Inferior parietal cortex (tissue), 1 donor: ENCODE measurements around the gene CHST2.

Experiments
- DNase-seq: peaks from one replicate; pipeline ENCODE4 v3.0.0-alpha.2; 2016; ENCODE audit errors: extremely low spot score

CHST2 gene

DNA sequence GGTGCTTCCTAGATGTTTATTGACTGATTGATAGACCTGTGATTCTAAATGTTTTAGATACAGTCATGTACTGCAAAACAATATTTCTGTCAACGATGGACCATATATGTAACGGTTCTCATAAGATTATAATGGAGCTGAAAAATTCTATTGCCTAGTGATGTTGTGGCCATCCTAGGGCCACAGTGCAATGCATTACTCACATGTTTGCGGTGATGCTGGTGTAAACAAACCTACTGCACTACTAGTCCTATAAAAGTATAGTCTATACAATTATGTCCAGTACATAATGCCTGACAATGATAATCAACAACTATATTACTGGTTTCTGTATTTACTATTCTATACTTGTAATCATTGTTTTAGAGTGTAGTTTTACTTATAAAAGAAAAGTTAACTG, 46.8 kb downstream of the CHST2 start:
- no peak for DNase-seq

DNA sequence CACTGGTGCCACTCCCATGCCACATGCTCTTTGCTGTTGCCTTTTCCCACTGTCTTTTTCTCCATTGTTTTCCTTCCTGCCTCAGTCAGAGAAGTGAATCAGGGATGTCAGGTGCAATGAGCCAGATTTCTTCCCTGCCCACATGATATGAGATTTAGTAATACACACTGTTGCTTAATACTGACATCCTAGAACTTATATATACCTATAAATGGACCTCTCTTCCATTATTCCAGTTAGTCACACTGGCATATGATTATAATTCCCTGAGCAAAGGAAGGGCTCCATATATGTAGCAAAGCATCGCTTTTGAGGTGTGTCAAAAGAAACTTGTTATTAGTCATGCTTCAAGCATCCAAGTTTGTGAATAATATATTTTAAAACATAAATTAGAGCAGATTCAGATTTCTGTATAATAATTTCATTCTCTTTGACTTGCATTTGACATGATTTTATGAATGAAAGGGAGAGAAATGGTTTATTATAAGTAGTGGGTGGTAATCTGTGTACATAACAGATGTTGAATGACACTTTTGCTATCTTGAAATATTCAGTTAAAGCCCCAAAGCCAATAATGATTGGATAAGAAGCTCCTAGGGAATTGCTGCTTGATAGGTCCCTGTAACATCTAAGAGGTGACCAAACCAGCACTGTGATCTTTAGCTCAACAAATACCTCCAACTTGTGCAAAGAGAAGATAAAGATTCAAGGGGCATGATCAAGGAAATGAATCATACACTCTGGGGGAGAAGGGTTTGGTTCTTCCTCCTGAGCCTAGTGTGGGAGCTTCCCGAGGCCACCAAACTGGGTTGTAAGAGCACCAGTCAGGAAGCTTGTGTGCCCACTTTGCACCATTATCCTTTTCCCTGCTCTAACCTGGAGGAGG, 48.6 kb downstream of the CHST2 start:
- no peak for DNase-seq

DNA sequence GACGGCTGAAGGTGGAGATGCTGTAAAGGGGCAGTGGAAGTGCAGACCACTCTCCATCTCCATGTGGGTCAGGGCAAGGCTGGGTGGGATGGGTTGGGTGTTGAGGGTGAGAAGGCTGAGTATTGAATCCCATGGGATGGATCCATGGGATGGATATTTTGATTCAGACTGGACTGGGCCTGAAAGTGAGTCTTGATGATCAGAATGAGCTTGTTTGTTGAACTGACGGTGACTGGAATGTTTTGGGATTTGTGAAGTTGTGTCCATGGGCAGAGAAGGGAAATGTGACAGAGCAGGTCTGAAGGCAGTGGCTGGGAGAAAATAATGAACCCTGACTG, 49.3 kb downstream of the CHST2 start:
- DNase-seq: no peak

DNA sequence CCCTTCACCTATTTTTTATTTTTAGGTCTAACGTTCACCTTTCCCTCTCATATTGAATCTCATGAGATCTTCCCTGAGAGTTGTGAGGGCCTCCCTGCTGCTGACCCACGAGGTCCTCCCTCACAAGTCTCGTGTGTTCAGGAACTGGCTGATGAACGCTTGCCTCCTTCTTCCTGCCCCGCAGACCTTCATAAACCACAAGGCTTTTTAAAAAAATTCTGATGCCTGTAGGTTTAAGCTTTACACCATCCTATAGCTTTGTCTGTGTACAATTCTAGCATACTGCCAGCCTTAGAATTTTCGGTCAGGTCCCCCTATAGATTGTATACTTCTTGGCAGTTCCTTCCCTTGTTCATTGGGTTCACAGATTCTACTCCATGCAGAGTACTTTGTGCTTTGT, 50.5 kb downstream of the CHST2 start:
- DNase-seq: no peak

DNA sequence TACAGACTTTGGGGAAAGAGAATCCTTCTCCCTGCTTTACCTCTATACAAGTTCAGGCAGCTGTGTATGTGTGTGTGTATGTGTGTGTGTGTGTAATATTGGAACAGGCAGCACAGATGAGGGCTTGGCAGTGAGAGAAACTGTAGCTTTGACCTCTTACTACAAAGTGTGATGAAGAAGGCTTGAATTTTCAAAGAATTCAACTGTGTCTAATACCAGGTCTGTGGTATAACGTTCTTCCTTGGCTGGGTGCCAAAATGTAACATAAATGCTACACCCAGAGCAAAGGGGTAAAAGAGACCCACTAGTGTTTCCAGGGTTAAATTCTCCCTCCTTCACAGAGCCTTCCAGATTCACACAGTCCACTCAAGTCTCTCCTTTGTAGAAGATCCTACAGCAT, 51.1 kb downstream of the CHST2 start:
- DNase-seq: no peak

DNA sequence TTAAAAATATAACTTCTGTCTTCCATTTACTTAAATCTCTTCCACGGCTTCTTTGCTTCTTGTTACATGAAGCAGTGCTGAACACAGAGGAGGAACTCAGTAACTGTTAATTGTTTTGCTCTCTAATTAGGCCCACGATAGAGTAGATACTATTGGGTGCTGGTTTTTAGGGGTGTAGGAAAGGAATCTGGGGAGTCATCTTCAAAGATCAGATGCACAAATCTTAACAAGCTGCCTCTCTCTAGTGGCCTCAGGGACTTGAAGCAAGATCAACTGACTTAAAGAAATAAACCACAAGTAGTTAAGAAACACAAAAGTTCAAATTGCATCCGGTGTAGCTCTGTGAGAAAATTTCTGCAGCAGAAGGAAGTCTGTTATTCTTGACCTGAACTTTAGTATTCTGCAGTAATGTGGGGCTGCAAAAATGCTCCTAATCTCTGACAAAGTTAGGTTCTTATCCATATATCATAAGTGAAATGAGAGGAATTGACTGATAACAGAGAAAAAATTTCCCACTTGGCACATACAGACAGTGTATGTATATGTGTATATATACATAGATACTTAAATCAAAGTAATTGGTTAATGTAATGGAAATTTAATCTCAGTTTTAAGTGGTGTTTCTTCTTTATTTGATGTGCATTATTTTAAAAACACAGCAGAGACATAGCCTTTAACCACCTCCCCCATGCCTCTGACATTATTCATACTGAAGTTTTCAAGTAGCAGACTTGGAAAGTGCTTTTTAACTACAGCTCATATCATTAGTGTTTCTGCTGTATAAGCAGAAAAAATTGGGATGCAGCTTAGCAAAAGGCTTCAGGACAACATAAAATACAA, 51.8 kb downstream of the CHST2 start:
- no peak for DNase-seq

DNA sequence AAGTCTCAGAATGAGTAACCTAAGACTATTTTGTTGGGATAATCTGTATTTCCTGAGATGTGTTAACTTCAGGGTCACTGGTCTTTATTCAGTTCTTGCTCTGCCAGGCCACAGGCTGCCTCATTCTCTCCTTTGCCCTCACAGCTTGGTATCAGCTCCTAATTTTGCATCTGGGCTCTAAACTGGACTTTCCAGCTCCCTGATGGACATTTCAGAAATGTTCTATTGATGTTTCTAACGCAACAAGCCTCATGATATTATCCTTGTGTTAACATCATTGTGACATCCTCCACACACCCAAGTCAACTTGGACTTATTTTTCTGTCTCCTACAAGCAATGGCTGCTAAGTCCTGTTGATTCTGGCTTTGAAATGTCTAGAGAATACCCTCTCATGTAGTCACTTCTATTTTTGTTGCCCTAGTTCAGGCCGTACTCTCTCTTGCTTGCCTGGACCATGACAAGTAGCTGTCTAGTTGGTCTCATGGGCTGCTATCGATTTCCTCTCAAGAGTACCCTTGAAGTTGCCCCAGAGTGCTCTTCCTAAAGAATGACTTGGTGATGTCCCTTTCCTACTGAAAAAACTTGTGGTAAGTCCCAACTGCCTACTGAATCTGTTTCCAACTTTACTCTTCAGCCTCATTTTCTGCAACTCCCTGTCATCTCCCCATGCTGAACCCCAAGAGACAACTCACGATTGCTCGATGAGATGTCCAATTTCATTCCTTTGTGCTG, 52.7 kb downstream of the CHST2 start:
- no peak for DNase-seq

DNA sequence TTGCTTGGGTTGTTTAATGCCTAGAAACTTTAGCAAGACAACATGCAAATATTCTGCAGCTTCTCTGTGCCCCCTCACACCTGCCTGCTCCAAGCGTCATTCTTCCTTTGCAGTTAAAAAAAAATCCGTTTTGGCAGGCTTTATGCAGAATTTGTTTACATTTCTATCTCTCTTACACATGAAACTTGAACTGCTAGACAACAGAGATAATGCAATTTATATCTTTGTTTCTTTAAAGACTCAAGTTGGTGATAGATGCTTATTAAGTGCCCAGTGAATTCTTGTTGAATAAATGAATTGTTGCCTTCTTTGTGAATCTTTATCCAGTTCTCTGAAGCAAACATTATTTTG, 53.2 kb downstream of the CHST2 start:
- no peak for DNase-seq

DNA sequence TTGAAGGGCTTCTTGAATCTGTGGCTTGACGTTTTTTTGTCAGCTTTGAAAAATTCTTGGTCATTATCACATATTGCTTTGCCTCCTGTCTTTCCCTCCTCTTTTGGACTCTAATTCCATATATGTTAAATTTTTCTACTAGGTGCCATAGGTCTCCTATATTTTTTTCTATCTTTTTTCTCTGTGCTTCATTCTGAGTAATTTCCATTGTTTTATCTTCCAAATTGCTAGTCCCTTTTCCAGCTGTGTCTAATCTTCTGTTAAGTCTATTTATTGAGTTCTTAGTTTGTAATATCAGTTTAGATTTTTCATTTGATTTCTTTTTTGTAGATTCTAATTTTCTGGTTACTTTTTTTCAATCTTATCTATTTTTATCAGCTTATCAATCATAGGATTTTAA, 53.7 kb downstream of the CHST2 start:
- DNase-seq: no peak
